BLaER1 treated with 17β-estradiol and CSF1 and Interleukin-3, amounts not matched to agents 10 nM and 100 nM (cell line): ENCODE data around the gene EIF4G3.
"Not testable (repeated sequence)": the region's sequence is repeated elsewhere in the genome, so short reads cannot be mapped to it uniquely, and the experiment has no call there.

ENCODE experiments used
- H3K27ac ChIP-seq, 11 experiments: shearing (Covaris generic); formaldehyde crosslinking; 2 replicates each; pipeline ENCODE4 v1.8.1; 2022
- H3K27me3 ChIP-seq, 11 experiments: shearing (Covaris generic); formaldehyde crosslinking; 2 replicates each; pipeline ENCODE4 v1.8.1; 2022
- H3K36me3 ChIP-seq, 11 experiments: shearing (Covaris generic); formaldehyde crosslinking; 2 replicates each; pipeline ENCODE4 v1.8.1; 2022
- H3K4me1 ChIP-seq, 10 experiments: shearing (Covaris generic); formaldehyde crosslinking; 2 replicates each; pipeline ENCODE4 v1.8.1; 2022
- H3K4me2 ChIP-seq, 11 experiments: shearing (Covaris generic); formaldehyde crosslinking; 2 replicates each; pipeline ENCODE4 v1.8.1; 2022
- H3K4me3 ChIP-seq, 10 experiments: shearing (Covaris generic); formaldehyde crosslinking; 2 replicates each; pipeline ENCODE4 v1.8.1; 2022
- H3K9ac ChIP-seq, 11 experiments: shearing (Covaris generic); formaldehyde crosslinking; 2 replicates each; pipeline ENCODE4 v1.8.1; 2022
- H3K9me3 ChIP-seq, 11 experiments: shearing (Covaris generic); formaldehyde crosslinking; replicated peaks in 1 of 11; 2 replicates each; pipeline ENCODE4 v1.8.1; 2022
- H4K20me1 ChIP-seq, 11 experiments: shearing (Covaris generic); formaldehyde crosslinking; 2 replicates each; pipeline ENCODE4 v1.8.1; 2022
- Cebpa-rat ChIP-seq, 11 experiments: shearing (Covaris generic); IDR thresholded peaks; 2 replicates each; pipeline ENCODE4 v1.8.1; 2022

The EIF4G3 gene

GRCh38 chr1:21068937-21069336 lies 107.8 kb downstream of the EIF4G3 start:
- Histone ChIP-seq H3K9ac (no peak overlapping the region), H4K20me1 (peaks cover 0 to 58% (median 7%) of the 10 kb centered on the region in 11 experiments; a peak in 7 of 22 replicates), H3K4me2 (no peak overlapping the region), H3K9me3 (no peaks in the 10 kb centered on the region), H3K27me3 (no peaks in the 10 kb centered on the region), H3K36me3 (peaks cover 20 to 42% (median 33%) of the 10 kb centered on the region in 11 experiments; a peak in 21 of 22 replicates), H3K27ac (no peak overlapping the region), H3K4me1 (peaks cover 4 to 28% (median 20%) of the 10 kb centered on the region in 10 experiments; a peak in 15 of 20 replicates), H3K4me3 (no peak overlapping the region)
- no peak for TF ChIP-seq Cebpa-rat (IDR thresholded peaks at IDR 0.05)

- H3K36me3 ChIP-seq: peaks cover 10 to 33% (median 22%) of the 10 kb centered on the region in 11 experiments; a peak in 18 of 22 replicates
- no peak overlapping the region for H3K4me2 ChIP-seq
- peaks cover 0 to 48% (median 7%) of the 10 kb centered on the region in 11 experiments; a peak in 6 of 22 replicates for H4K20me1 ChIP-seq
- H3K9ac ChIP-seq: no peak overlapping the region
- no peak overlapping the region for H3K4me3 ChIP-seq
- H3K27ac ChIP-seq: no peak overlapping the region
- H3K27me3 ChIP-seq: no peaks in the 10 kb centered on the region
- no peaks in the 10 kb centered on the region for H3K9me3 ChIP-seq
- no peak for TF ChIP-seq Cebpa-rat (IDR thresholded peaks at IDR 0.05)
- peaks cover 0 to 23% (median 16%) of the 10 kb centered on the region in 10 experiments; a peak in 15 of 20 replicates for H3K4me1 ChIP-seq
Measured at GRCh38 chr1:21067551-21068227, 109.0 kb downstream of the EIF4G3 start.

GRCh38 chr1:21066356-21067012 lies 110.2 kb downstream of the EIF4G3 start:
- Histone ChIP-seq H3K4me2 (no peak overlapping the region), H3K36me3 (peaks cover 3 to 28% (median 12%) of the 10 kb centered on the region in 11 experiments; a peak in 17 of 22 replicates), H3K4me3 (no peak overlapping the region), H3K27ac (no peak overlapping the region), H4K20me1 (peaks cover 0 to 53% (median 7%) of the 10 kb centered on the region in 11 experiments; a peak in 6 of 22 replicates), H3K9me3 (no peaks in the 10 kb centered on the region), H3K27me3 (no peaks in the 10 kb centered on the region), H3K4me1 (peaks cover 0 to 21% (median 14%) of the 10 kb centered on the region in 10 experiments; a peak in 13 of 20 replicates), H3K9ac (no peak overlapping the region)
- no peak for TF ChIP-seq Cebpa-rat (IDR thresholded peaks at IDR 0.05)

GRCh38 chr1:21065851-21066250 lies 110.8 kb downstream of the EIF4G3 start:
- no peak overlapping the region for H3K27ac ChIP-seq
- no peak overlapping the region for H3K9ac ChIP-seq
- no peaks in the 10 kb centered on the region for H3K27me3 ChIP-seq
- H3K4me2 ChIP-seq: no peak overlapping the region
- H3K4me1 ChIP-seq: peaks cover 0 to 15% (median 9%) of the 10 kb centered on the region in 10 experiments; a peak in 12 of 20 replicates
- H3K4me3 ChIP-seq: no peak overlapping the region
- peaks cover 0 to 22% (median 6%) of the 10 kb centered on the region in 11 experiments; a peak in 10 of 22 replicates for H3K36me3 ChIP-seq
- no peaks in the 10 kb centered on the region for H3K9me3 ChIP-seq
- no peak for TF ChIP-seq Cebpa-rat (IDR thresholded peaks at IDR 0.05)
- peaks cover 0 to 47% (median under 1%) of the 10 kb centered on the region in 11 experiments; a peak in 6 of 22 replicates for H4K20me1 ChIP-seq

GRCh38 chr1:21064057-21064456 lies 112.6 kb downstream of the EIF4G3 start:
- no peak overlapping the region for H3K9ac ChIP-seq
- no peaks in the 10 kb centered on the region for H3K27me3 ChIP-seq
- H3K4me2 ChIP-seq: no peak overlapping the region
- no peak overlapping the region for H3K27ac ChIP-seq
- H3K4me1 ChIP-seq: peaks cover 0 to 14% (median 0%) of the 10 kb centered on the region in 10 experiments; a peak in 2 of 20 replicates
- TF ChIP-seq Cebpa-rat (IDR thresholded peaks at IDR 0.05): no peak
- peaks cover 0 to 21% (median 7%) of the 10 kb centered on the region in 11 experiments; a peak in 10 of 22 replicates for H3K36me3 ChIP-seq
- H3K4me3 ChIP-seq: no peak overlapping the region
- peaks cover 0 to 49% (median 0%) of the 10 kb centered on the region in 11 experiments; a peak in 7 of 22 replicates for H4K20me1 ChIP-seq
- H3K9me3 ChIP-seq: no peaks in the 10 kb centered on the region

- H3K9ac ChIP-seq: no peak overlapping the region
- TF ChIP-seq Cebpa-rat (IDR thresholded peaks at IDR 0.05): no peak
- H4K20me1 ChIP-seq: peaks cover 0 to 19% (median 0%) of the 10 kb centered on the region in 11 experiments; a peak in 6 of 22 replicates
- H3K4me3 ChIP-seq: no peak overlapping the region
- H3K4me2 ChIP-seq: no peak overlapping the region
- peaks cover 0 to 10% (median 0%) of the 10 kb centered on the region in 10 experiments; a peak in 2 of 20 replicates for H3K4me1 ChIP-seq
- H3K27ac ChIP-seq: no peak overlapping the region
- H3K36me3 ChIP-seq: peaks cover 0 to 25% (median 7%) of the 10 kb centered on the region in 11 experiments; a peak in 9 of 22 replicates
- H3K27me3 ChIP-seq: no peaks in the 10 kb centered on the region
- H3K9me3 ChIP-seq: no peaks in the 10 kb centered on the region
Measured at GRCh38 chr1:21060523-21060922, 116.2 kb downstream of the EIF4G3 start.

GRCh38 chr1:21059021-21059420 lies 117.7 kb downstream of the EIF4G3 start:
- H3K36me3 ChIP-seq: peaks cover 0 to 18% (median 7%) of the 10 kb centered on the region in 11 experiments; a peak in 9 of 22 replicates
- peaks cover 0 to 10% (median 0%) of the 10 kb centered on the region in 10 experiments; a peak in 2 of 20 replicates for H3K4me1 ChIP-seq
- H3K9me3 ChIP-seq: peaks cover 0 to 5% (median 0%) of the 10 kb centered on the region in 11 experiments; a peak in 4 of 22 replicates
- TF ChIP-seq Cebpa-rat (IDR thresholded peaks at IDR 0.05): no peak
- no peak overlapping the region for H3K9ac ChIP-seq
- H4K20me1 ChIP-seq: peaks cover 0 to 19% (median 0%) of the 10 kb centered on the region in 11 experiments; a peak in 6 of 22 replicates
- H3K27me3 ChIP-seq: no peaks in the 10 kb centered on the region
- no peak overlapping the region for H3K4me3 ChIP-seq
- H3K4me2 ChIP-seq: no peak overlapping the region
- H3K27ac ChIP-seq: no peak overlapping the region

GRCh38 chr1:21058035-21058793 lies 118.5 kb downstream of the EIF4G3 start:
- Histone ChIP-seq H4K20me1 (peaks cover 0 to 19% (median 0%) of the 10 kb centered on the region in 11 experiments; a peak in 6 of 22 replicates), H3K9me3 (peaks cover 0 to 10% (median 2%) of the 10 kb centered on the region in 11 experiments; a peak in 6 of 22 replicates), H3K27ac (no peak overlapping the region), H3K4me2 (no peak overlapping the region), H3K4me3 (no peak overlapping the region), H3K4me1 (peaks cover 0 to 10% (median 0%) of the 10 kb centered on the region in 10 experiments; a peak in 2 of 20 replicates), H3K27me3 (no peaks in the 10 kb centered on the region), H3K36me3 (peaks cover 0 to 18% (median 4%) of the 10 kb centered on the region in 11 experiments; a peak in 5 of 22 replicates), H3K9ac (no peak overlapping the region)
- TF ChIP-seq Cebpa-rat (IDR thresholded peaks at IDR 0.05): no peak

GRCh38 chr1:21053189-21053928 lies 123.3 kb downstream of the EIF4G3 start:
- H3K27ac ChIP-seq, H3K27me3 ChIP-seq, H3K4me2 ChIP-seq, H3K4me3 ChIP-seq, H3K9ac ChIP-seq: not testable (repeated sequence)
- peaks cover 9 to 27% (median 16%) of the 10 kb centered on the region in 10 experiments for H3K4me1 ChIP-seq
- H3K9me3 ChIP-seq: peaks cover 0 to 11% (median 4%) of the 10 kb centered on the region in 11 experiments; a peak in 7 of 22 replicates
- peaks cover 0 to 14% (median 4%) of the 10 kb centered on the region in 11 experiments; a peak in 10 of 22 replicates for H4K20me1 ChIP-seq
- H3K36me3 ChIP-seq: peaks cover 10 to 33% (median 19%) of the 10 kb centered on the region in 11 experiments; a peak in 20 of 22 replicates
